T-cell (primary cell): ENCODE data around the gene WNT3A. TPM values are rescaled to one million over a fixed set of nuclear protein-coding genes. Genes with fewer than 3 reads are reported as not detected.

Experiments used
- total RNA-seq, 35 experiments: library from RNA in 6 of 35; stranded (reverse) in 6 of 35; fragments of 120-200 nt in 1 of 35; gene quantifications; one replicate each; pipeline versions ENCODE4 v1.2.1 to v1.2.4 and lab custom pipeline; 2013 to 2026

The WNT3A gene
- total RNA-seq, 5 donors from 2014 or later (not counting 1 experiment from before 2014, with no cell fraction given) = 0.10 to 0.28 TPM; not detected in 3

Other genes starting within 250 kb of the WNT3A start
- gene PRSS38, start 191.3 kb upstream of the WNT3A start, total RNA-seq = not detected
- gene WNT9A, start 59.1 kb upstream of the WNT3A start, total RNA-seq = under 1 TPM in 4 of 5 donors, not detected in 1; 0.12 to 0.72 (median 0.48) TPM
- gene ARF1, start 75.7 kb downstream of the WNT3A start, total RNA-seq = 100 to 1,000 TPM; 232 to 309 (median 258) TPM
- 10 to 100 TPM; 19.7 to 34.0 (median 32.3) TPM for gene C1orf35, start 96.3 kb downstream of the WNT3A start, total RNA-seq
- gene MRPL55, start 102.3 kb downstream of the WNT3A start, total RNA-seq = 10 to 100 TPM; 49.7 to 63.5 (median 55.9) TPM
- 100 to 1,000 TPM; 201 to 318 (median 223) TPM for gene GUK1, start 133.3 kb downstream of the WNT3A start, total RNA-seq
- gene GJC2, start 142.9 kb downstream of the WNT3A start, total RNA-seq = 1 to 10 TPM; 1.1 to 3.1 (median 1.6) TPM
- 10 to 100 TPM; 10.6 to 18.3 (median 12.6) TPM for gene IBA57, start 158.8 kb downstream of the WNT3A start, total RNA-seq
- gene OBSCN, start 201.0 kb downstream of the WNT3A start, total RNA-seq = 100 to 1,000 TPM in 2 of 5 donors, 10 to 100 TPM in 3; 77.9 to 133 (median 81.4) TPM